ENCODE measurements around the gene ULK3.

DNA sequence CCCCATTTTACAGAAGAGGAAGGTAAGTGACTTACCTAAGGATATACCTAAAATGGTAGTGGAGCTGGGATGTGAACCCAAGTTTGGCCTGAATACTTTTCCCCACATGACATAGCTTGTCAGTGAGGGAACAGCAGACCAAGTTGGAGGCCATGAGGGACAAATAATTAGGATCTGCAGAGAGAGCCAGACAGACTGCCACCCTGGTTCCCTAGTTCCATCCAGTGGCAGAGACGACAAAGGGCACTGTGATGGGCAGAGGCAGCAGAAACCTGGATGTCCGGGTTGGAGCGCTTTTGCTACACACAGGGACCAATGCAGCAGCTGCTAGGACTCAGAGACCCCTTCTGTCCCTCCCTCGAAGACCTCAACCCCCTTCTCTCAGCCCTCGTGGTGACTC, 15.3 kb downstream of the ULK3 start:
- no peak for TF ChIP-seq CTCF (IDR thresholded peaks at IDR 0.05; ENCODE audit: insufficient read depth, low read length)
- no peak for TF ChIP-seq POLR2AphosphoS5 (IDR thresholded peaks at IDR 0.05; ENCODE audit: low read depth)
- TF ChIP-seq GABPA (IDR thresholded peaks at IDR 0.05; ENCODE audit: low read depth), result no peak
